Measurements from ENCODE around the gene ANKRD33. TPM values are rescaled to one million over a fixed set of nuclear protein-coding genes. Genes with fewer than 3 reads are reported as not detected.

ANKRD33 gene
- total RNA-seq, 1 experiment from 2014 or later = 0.21 TPM

DNA sequence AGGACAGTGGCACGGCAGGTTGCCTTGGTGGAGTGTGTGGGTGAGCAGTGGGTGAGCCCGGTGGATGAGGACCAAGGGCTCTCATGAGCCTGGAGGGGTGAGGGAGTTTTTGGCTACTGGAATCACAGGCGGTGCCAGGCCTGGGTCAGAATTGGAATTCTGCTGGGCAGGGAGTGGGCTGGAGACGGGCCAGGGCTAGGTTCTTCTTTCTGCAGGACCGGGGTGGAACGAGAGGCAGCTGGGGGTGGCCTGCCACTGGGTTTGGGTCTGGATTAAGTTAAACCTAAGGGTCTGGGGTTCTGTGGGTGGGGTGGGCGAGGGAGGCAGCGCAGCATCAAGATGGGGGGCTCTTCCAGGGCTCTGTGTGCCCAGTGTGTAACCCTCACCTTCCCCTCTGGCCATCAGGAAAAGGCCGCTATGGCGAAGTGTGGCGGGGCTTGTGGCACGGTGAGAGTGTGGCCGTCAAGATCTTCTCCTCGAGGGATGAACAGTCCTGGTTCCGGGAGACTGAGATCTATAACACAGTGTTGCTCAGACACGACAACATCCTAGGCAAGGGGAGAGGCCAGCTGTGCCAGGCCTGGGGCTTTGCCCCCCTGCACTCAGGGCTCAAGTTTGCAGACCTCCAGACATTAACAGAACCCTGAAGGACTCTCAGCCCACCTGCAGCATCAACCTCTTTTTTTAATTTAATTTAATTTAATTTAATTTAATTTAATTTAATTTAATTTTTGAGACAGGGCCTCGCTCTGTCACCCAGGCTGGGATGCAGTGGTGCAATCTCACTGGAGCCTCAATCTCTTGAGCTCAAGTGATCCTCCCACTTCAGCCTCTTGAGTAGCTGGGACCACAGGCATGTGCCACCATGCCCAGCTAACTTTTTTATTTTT lies 26.4 kb downstream of the ANKRD33 start:
- BruUV-seq (replicated peaks) = no TSS peak
- no peak overlapping the region for H3K4me3 ChIP-seq (ENCODE audit: low read depth in 2 of 2, low read length in 2 of 2)
- H3K36me3 ChIP-seq (ENCODE audit: control insufficient read depth, insufficient read depth, low read length) = no peaks in the 10 kb centered on the region
- ATAC-seq (no peak), DNase-seq (ENCODE audit: low read depth, low spot score) (no peak)
- POLR2A ChIA-PET = no interaction called here
- H3K9me3 ChIP-seq (ENCODE audit: control insufficient read depth, insufficient read depth, low read depth, low read length) = no peaks in the 10 kb centered on the region
- H3K27ac ChIP-seq (ENCODE audit: low read length) = no peak overlapping the region
- H3K27me3 ChIP-seq (ENCODE audit: control insufficient read depth, insufficient read depth, low read length) = no peaks in the 10 kb centered on the region
- TF ChIP-seq, protein P1, sequence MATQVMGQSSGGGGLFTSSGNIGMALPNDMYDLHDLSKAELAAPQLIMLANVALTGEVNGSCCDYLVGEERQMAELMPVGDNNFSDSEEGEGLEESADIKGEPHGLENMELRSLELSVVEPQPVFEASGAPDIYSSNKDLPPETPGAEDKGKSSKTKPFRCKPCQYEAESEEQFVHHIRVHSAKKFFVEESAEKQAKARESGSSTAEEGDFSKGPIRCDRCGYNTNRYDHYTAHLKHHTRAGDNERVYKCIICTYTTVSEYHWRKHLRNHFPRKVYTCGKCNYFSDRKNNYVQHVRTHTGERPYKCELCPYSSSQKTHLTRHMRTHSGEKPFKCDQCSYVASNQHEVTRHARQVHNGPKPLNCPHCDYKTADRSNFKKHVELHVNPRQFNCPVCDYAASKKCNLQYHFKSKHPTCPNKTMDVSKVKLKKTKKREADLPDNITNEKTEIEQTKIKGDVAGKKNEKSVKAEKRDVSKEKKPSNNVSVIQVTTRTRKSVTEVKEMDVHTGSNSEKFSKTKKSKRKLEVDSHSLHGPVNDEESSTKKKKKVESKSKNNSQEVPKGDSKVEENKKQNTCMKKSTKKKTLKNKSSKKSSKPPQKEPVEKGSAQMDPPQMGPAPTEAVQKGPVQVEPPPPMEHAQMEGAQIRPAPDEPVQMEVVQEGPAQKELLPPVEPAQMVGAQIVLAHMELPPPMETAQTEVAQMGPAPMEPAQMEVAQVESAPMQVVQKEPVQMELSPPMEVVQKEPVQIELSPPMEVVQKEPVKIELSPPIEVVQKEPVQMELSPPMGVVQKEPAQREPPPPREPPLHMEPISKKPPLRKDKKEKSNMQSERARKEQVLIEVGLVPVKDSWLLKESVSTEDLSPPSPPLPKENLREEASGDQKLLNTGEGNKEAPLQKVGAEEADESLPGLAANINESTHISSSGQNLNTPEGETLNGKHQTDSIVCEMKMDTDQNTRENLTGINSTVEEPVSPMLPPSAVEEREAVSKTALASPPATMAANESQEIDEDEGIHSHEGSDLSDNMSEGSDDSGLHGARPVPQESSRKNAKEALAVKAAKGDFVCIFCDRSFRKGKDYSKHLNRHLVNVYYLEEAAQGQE (IDR thresholded peaks at IDR 0.05; ENCODE audit: insufficient read depth in 1 of 2, low read depth in 2 of 2, low read length in 1 of 2) = no peak
- TF ChIP-seq SIN3A (IDR thresholded peaks at IDR 0.05; ENCODE audit: borderline replicate concordance, insufficient read depth, low read depth, low read length) (no peak), POLR2AphosphoS5 (IDR thresholded peaks at IDR 0.05; ENCODE audit: low read depth, low read length) (no peak), TCF7L2 (IDR thresholded peaks at IDR 0.05; ENCODE audit: low read depth, low read length) (no peak)
- TF ChIP-seq, protein P2, sequence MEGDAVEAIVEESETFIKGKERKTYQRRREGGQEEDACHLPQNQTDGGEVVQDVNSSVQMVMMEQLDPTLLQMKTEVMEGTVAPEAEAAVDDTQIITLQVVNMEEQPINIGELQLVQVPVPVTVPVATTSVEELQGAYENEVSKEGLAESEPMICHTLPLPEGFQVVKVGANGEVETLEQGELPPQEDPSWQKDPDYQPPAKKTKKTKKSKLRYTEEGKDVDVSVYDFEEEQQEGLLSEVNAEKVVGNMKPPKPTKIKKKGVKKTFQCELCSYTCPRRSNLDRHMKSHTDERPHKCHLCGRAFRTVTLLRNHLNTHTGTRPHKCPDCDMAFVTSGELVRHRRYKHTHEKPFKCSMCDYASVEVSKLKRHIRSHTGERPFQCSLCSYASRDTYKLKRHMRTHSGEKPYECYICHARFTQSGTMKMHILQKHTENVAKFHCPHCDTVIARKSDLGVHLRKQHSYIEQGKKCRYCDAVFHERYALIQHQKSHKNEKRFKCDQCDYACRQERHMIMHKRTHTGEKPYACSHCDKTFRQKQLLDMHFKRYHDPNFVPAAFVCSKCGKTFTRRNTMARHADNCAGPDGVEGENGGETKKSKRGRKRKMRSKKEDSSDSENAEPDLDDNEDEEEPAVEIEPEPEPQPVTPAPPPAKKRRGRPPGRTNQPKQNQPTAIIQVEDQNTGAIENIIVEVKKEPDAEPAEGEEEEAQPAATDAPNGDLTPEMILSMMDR (IDR thresholded peaks at IDR 0.05) = no peak
- intact Hi-C loops (cut with micrococcal nuclease; ENCODE audit: unreplicated experiment) = no loop called here
- CTCF ChIA-PET = interaction anchor here (0.8 to 1.1 kb wide), 2 partner anchors 10 to 25 kb away, joined by 5 to 12 read pairs; no protein-coding TSS in a partner anchor
- H3K4me1 ChIP-seq (ENCODE audit: control insufficient read depth, insufficient read depth, low read length) = no peaks in the 10 kb centered on the region
- in situ Hi-C loops (cut with HindIII; ENCODE audit: low pct_unique_long_range_greater_than_20kb, low sequenced_read_pairs) = no loop called here

DNA sequence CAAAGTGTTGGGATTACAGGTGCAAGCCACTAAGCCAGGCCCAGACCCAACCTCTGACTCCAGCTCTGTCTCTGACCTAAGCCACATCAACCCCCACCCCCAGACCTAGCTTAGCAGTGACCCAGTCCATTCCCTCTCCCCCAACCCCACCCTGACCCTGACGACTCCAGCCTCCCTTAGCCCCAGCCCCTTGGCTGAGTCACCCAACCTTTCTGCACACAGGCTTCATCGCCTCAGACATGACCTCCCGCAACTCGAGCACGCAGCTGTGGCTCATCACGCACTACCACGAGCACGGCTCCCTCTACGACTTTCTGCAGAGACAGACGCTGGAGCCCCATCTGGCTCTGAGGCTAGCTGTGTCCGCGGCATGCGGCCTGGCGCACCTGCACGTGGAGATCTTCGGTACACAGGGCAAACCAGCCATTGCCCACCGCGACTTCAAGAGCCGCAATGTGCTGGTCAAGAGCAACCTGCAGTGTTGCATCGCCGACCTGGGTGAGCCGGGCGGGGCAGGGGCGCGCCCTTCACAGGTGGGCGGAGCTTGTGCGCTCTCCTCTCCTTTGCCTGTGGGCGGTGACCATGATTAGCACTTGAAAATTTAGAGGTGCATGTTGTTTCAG lies 27.2 kb downstream of the ANKRD33 start:
- Histone ChIP-seq H3K4me1 (ENCODE audit: control insufficient read depth, insufficient read depth, low read length) (no peaks in the 10 kb centered on the region), H3K9me3 (ENCODE audit: control insufficient read depth, insufficient read depth, low read depth, low read length) (no peaks in the 10 kb centered on the region), H3K36me3 (ENCODE audit: control insufficient read depth, insufficient read depth, low read length) (no peaks in the 10 kb centered on the region), H3K4me3 (ENCODE audit: low read depth in 2 of 2, low read length in 2 of 2) (no peak overlapping the region), H3K27ac (ENCODE audit: low read length) (no peak overlapping the region), H3K27me3 (ENCODE audit: control insufficient read depth, insufficient read depth, low read length) (no peaks in the 10 kb centered on the region)
- ATAC-seq = no peak
- BruUV-seq (replicated peaks) = no TSS peak
- DNase-seq (ENCODE audit: low read depth, low spot score) = no peak
- intact Hi-C loops (cut with micrococcal nuclease; ENCODE audit: unreplicated experiment) = no loop called here
- TF ChIP-seq POLR2AphosphoS5 (IDR thresholded peaks at IDR 0.05; ENCODE audit: low read depth, low read length) (no peak), TCF7L2 (IDR thresholded peaks at IDR 0.05; ENCODE audit: low read depth, low read length) (no peak), SIN3A (IDR thresholded peaks at IDR 0.05; ENCODE audit: borderline replicate concordance, insufficient read depth, low read depth, low read length) (no peak)
- TF ChIP-seq, protein P2 (IDR thresholded peaks at IDR 0.05) = no peak
- TF ChIP-seq, protein P1 (IDR thresholded peaks at IDR 0.05; ENCODE audit: insufficient read depth in 1 of 2, low read depth in 2 of 2, low read length in 1 of 2) = no peak
- ChIA-PET POLR2A (no interaction called here), CTCF (interaction anchor here (0.6 kb wide), 1 partner anchor 79 kb away, joined by 4 read pairs; no protein-coding TSS in a partner anchor)
- in situ Hi-C loops (cut with HindIII; ENCODE audit: low pct_unique_long_range_greater_than_20kb, low sequenced_read_pairs) = no loop called here

All from Panc1 (cell line).